Brain microvascular endothelial cell (primary cell): ENCODE data around the gene KAT6B.
A peak's percentile ranks its signal among the peaks of the same experiment; 100 is the strongest.

ENCODE experiments used
- DNase-seq: peaks from one replicate; pipeline ENCODE4 v3.0.0-alpha.2; 2020
- H3K27ac ChIP-seq: fragments of 250-450 bp; sonication (Bioruptor Pico); 2 replicates; pipeline ENCODE4 v1.5.1; 2020; ENCODE audit warnings: mild to moderate bottlenecking, moderate library complexity
- H3K27me3 ChIP-seq: fragments of 250-450 bp; sonication (Bioruptor Pico); replicated peaks from 2 replicates; pipeline ENCODE4 v1.5.1; 2020; ENCODE audit warnings: mild to moderate bottlenecking
- H3K36me3 ChIP-seq: fragments of 250-450 bp; sonication (Bioruptor Pico); replicated peaks from 2 replicates; pipeline ENCODE4 v1.5.1; 2020; ENCODE audit warnings: mild to moderate bottlenecking
- H3K4me3 ChIP-seq: 2 replicates; pipeline ENCODE4 v1.5.1; 2011; ENCODE audit warnings: low read depth, mild to moderate bottlenecking, control low read depth, low read length, moderate library complexity
- in situ Hi-C: cut with HindIII; loops from 2 replicates; pipeline ENCODE4 v1.10.0; 2017; ENCODE audit warnings: low sequenced_read_pairs, low pct_ligation_motif_present
- TF ChIP-seq, protein P1 (sequence below): IDR thresholded peaks from 2 replicates; pipeline ENCODE4 v1.5.1; 2011; ENCODE audit warnings: low read depth, mild to moderate bottlenecking, moderate library complexity, low read length, control low read depth, inconsistent platforms; ENCODE audit errors: missing control alignments

KAT6B gene

DNA sequence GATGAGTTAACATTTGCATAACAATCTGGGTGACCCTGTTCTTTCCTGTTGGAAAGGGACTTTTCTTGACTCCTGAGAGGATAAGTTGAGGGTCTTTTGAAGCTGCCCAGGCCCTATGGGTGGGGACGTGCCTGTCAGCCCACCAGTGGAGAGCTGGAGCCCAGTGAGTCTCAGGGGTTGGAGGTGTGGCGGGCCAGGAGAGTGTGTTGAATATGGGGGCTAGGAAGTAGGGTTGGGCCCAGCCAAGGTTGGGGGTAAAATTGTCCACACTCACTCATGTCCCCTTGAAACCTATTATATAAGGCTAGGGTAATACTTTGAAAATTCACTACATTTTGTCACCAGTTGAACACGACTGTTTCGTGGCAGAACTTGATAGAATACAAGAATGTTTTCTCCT, 17.9 kb upstream of the KAT6B start:
- Histone ChIP-seq H3K27me3 (no peaks in the 10 kb centered on the region), H3K27ac (no peak overlapping the region), H3K4me3 (no peak overlapping the region), H3K36me3 (no peaks in the 10 kb centered on the region)
- TF ChIP-seq, protein P1, sequence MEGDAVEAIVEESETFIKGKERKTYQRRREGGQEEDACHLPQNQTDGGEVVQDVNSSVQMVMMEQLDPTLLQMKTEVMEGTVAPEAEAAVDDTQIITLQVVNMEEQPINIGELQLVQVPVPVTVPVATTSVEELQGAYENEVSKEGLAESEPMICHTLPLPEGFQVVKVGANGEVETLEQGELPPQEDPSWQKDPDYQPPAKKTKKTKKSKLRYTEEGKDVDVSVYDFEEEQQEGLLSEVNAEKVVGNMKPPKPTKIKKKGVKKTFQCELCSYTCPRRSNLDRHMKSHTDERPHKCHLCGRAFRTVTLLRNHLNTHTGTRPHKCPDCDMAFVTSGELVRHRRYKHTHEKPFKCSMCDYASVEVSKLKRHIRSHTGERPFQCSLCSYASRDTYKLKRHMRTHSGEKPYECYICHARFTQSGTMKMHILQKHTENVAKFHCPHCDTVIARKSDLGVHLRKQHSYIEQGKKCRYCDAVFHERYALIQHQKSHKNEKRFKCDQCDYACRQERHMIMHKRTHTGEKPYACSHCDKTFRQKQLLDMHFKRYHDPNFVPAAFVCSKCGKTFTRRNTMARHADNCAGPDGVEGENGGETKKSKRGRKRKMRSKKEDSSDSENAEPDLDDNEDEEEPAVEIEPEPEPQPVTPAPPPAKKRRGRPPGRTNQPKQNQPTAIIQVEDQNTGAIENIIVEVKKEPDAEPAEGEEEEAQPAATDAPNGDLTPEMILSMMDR, result no peak
- DNase-seq, result no peak
- in situ Hi-C loops, result no loop called here

DNA sequence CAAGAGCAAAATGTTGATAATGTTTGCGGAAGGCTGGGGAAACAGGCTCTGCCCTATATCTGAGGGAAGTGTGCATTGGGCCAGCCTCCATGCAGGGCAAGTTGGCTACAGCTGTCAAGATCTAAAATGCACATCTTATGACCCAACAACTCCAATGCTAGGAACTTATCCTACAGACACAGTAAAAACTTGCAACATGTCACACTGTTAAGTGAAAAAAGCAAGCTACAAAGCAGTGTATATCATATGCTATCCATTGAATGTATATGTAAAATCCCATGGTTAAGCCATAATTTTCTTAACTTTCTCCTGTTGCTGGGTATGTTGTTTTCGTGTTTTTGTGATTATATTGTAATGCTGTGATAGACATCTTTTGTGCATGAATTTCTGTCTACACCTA, 16.3 kb upstream of the KAT6B start:
- in situ Hi-C loops, result no loop called here
- TF ChIP-seq, protein P1, result no peak
- DNase-seq, result no peak
- Histone ChIP-seq H3K27ac (no peak overlapping the region), H3K36me3 (no peaks in the 10 kb centered on the region), H3K27me3 (no peaks in the 10 kb centered on the region), H3K4me3 (no peak overlapping the region)

DNA sequence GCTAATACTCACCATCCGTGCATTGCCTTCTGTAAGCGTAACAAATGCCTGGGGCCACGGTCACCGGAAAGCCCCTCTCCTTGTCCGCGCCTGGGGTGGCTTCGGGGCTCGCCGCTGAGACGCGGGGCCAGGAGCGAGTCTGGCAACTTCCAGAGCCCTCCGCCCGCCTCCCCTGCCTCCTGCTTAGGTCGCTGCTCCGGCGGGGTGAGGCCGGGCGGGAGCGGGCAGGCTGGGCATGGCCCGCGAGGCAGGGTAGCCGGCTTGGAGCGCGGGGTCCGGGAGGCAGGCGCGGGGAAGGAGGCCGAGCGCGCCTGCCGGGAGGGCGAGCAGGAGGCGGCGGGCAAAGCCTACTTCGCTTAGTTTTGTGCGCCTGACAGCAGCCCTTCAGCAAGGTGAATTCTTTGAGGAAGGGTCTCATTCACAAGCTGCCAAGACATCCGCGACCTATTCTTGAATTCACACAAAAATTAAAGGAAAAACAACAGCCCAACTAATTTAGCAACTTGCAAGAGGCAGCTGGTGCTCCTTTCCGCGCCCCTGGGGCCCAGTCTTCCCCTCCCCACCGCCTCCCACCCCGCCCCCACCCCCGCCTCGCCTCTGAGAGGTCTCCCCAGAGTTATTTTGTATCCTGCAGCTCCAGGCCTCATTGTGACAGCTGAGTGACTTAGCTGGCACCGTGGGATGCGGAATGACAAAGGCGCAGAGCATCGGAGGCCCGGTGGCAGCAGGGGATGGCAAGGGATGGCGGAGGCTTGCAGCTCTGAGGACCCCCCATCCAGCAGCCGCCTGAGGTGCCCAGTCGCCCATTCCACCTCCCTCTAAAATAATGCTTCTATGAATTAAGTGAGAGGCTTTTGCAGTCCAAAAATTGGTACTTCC, 12.8 kb upstream of the KAT6B start:
- TF ChIP-seq, protein P1, result no peak
- no peak for DNase-seq
- in situ Hi-C loops, result no loop called here
- no peaks in the 10 kb centered on the region for H3K36me3 ChIP-seq
- H3K4me3 ChIP-seq, result peak overlapping the region; percentile 35
- no peak overlapping the region for H3K27ac ChIP-seq
- H3K27me3 ChIP-seq, result no peaks in the 10 kb centered on the region

DNA sequence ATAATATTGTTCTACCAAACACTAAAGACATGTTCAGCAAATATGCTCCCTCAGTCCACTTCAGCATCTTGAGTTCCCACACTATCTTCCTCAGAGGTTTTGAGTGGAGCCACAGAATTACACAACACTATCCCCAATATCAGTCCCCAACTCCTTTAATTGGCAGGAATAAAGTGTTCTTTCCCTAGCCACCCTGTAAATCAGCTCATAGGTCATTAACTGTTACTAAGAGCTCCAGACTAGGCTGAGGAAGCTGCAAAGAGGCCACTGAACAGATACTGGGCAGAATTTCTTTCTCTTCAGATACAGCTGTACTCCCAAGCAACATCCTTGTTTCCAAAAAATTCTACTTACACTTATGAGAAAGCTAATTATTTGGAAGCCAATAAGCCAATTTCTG, 11.6 kb upstream of the KAT6B start:
- no peak for DNase-seq
- Histone ChIP-seq H3K36me3 (no peaks in the 10 kb centered on the region), H3K27me3 (no peaks in the 10 kb centered on the region), H3K4me3 (no peak overlapping the region), H3K27ac (no peak overlapping the region)
- in situ Hi-C loops, result no loop called here
- TF ChIP-seq, protein P1, result no peak

DNA sequence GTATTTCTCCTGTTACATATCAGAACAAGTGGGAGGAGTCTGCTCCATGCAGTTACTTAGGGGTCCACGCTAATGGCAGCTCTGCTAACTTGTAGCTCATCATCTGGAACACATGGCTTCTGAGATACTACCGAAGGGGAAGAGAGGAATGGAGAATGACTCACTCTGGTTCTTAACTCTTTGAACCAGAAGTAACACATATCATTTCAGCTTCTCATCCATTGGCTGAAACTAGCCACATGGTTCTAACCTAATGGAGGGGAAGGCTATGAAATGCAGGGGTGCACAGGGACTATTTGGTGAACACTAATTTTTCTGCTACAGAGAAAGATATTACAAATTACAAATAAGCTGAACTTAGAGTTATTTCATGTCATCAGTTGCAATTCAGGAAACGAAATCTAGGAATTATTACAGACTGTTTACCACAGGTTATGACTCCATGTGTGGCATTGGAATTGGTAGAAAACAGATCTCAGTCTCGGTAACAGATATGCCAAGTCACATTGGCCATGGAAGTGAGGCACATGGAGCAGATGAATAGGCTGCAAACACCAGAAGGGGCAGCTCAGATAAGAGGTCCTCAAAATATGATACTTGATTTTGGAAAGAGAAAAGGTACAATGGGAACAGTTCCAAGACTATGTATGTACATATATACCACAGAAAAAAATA, 9.4 kb upstream of the KAT6B start:
- Histone ChIP-seq H3K36me3 (no peaks in the 10 kb centered on the region), H3K27ac (no peak overlapping the region), H3K27me3 (no peaks in the 10 kb centered on the region), H3K4me3 (no peak overlapping the region)
- DNase-seq, result no peak
- in situ Hi-C loops, result no loop called here
- TF ChIP-seq, protein P1, result no peak
